ENCODE results near the gene TUG1.

DNA sequence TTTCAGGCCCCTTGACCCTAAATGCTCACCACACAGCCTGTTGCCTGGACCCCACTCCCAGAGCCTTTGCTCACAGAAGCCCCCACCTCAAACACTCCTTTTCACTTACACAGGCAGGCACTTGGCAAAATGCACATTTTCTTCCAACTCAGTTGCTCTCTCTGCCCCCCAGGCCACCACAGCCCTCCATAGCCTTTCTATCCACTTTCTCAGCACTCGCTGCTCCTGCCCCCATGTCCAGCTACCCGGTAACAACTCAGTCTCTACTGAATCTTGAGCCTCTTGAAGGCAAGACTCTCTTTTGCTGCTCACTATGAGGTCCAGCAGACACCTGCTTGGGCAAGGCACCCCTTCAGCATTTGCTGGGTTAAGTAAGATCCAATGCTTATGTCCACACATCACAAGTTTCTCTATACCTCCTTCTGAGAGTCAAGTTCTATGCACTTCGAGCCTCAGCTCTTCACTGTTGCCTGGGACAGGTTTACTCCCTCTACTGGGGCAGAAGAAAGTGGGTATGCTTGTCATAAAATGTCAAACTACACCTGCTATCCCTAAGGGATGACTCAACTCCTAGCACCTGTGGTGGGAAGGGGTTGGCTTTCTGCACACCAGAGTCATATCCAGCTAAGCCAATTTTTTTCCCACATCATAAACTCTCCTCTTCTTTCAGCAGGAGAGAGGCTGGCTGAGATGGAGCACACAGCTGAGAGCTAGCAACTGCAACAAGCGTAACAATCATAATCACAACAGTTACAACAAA lies 37.3 kb upstream of the TUG1 start:
- TF ChIP-seq CTCF (IDR thresholded peaks at IDR 0.05) (no peak), POLR2A (IDR thresholded peaks at IDR 0.05) (no peak)

Data from adrenal gland (tissue), 5 donors.